Endometrium (tissue), 2 donors: Measurements from ENCODE around the gene SCYGR3.

Experiments
- FAIRE-seq: peaks from 2 replicates; lab custom pipeline; 2012; peaks lifted over from hg19 to GRCh38; lab: Jason Lieb, UNC
- donor health status: control.
- donor health status: control.

The SCYGR3 gene

DNA sequence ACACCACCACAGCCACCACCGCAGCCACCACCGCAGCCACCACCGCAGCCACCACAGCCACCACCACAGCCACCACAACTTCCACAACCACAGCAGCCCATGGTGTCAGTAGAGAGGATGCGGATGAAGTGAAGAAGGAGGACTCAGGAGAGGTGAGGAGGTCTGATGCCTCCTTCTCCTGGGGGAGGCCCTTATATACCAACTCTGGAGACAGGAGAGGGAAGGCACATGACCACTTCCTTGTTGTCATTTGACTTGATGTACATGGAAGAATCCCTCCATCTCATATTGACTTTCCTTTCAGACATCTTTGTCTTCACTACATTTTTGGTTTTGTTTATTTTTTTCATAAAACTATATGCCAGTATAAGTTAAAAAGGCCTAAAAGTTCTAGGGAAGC lies at the start of gene SCYGR3:
TSS of gene SCYGR3 (minus strand) at position 101 of the 400 bp plus-strand sequence. CDS start at position 101, 0 bp downstream.
- FAIRE-seq, result no peak

DNA sequence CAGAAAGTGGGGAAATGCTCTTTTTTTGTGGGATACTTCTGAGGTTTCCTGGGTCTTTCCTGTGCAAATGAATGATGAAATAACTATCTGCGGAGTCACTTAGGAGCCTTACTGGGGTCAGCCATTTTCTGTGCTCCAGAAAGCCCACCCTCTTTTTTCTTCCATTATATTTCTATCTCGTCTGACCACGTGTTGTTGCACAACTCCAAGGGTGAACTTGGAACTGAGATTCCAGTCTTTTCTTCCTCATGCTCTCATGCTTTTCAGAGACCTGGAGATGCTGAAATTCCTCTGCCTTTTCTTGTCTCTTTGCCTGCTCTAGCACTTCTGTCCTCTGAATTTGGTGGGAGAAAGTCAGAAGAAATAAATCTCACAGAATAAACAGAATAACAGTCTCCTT lies 47.2 kb upstream of the SCYGR3 start:
- no peak for FAIRE-seq

GRCh38 chr2:227661025-227661649 lies 46.5 kb upstream of the SCYGR3 start:
- FAIRE-seq, result no peak

DNA sequence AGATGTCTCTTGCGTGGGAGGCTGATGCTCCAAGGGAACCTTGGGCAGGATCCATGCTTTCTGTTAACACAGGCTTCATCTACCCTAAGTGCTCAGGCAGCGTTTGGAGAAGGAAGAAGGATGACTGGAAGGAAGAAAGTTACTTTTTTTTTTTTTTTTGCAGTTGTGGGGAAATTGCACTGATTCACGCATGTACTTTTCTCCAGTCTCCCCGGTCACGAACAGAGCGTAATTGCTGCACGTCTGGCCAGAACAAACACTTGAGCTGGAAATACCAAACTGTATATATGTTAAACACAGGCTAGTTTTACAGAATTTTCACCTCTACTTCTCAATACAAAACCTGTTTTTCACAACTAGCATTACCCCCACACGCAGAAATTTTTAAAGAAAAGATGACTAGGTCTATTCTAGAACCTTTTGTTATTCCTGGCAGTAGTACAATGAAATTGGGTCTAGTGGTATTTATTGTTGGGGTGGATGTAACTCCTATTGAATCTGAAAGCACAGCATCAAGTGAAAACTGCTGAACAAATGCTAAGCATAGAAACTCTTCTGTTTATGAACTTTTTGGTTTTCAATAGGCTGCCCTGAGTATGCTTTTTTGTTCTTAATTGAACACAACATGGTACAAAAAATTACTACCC lies 42.7 kb upstream of the SCYGR3 start:
- no peak for FAIRE-seq

GRCh38 chr2:227655454-227655853 lies 40.8 kb upstream of the SCYGR3 start:
- no peak for FAIRE-seq

DNA sequence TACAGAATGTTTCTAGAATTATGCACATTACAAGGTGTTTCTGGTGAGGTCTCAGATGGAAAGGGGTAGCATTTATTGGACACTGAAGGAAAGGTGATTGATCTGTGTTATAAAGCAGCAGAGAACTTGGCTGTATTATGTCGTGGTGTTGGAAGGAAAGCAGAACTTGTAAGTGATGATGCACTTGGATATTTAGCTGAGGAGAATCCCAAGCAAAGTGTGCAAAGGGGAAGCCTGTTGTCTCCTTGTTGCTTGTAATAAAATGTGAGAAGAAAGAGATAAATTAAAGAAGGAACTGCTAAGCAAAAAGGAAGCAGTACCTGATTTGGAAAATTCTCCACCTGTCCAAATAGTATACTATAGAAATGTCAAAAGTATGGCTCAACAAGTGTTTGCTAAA lies 39.8 kb upstream of the SCYGR3 start:
- no peak for FAIRE-seq

- FAIRE-seq, result no peak
Measured at GRCh38 chr2:227653419-227653818, 38.8 kb upstream of the SCYGR3 start.

- no peak for FAIRE-seq
Measured at GRCh38 chr2:227643990-227644551, 29.4 kb upstream of the SCYGR3 start.

DNA sequence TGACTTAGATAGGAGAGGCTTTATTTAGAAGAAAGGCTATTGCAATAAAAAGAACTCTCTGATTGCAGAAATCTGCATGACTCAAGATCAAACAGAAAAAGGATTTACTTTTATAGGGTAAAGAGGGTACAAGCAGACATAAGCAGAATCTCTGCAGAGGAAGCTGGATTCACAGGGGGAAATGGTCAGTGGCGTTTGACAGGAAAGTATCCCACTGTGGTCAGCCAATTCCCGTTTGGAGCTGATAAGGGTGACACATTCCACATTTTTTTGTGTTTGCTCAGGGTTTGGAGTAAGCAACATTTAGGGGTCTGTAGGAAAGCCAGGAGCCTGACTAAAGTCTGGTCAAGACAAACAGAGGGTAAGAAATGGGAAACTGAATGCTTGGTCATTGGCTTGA lies 28.0 kb upstream of the SCYGR3 start:
- no peak for FAIRE-seq

DNA sequence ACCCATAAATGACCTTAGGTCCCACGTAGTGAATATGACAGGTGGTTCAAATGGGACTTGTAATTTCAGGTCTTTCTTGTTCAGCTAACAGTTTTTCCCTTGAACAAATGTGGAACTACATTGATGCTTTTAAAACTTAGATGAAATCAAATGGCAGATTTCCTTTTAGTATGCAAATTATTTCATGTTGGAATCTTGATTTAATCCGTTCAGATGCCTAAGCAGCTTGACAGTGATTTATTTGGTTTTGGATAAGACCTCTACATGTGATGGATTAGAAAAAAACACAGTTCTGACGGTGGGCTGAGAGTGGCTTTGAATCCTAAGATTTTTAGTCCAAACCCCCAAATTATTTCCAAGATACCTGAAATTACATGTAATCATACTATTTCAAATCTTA lies 19.6 kb upstream of the SCYGR3 start:
- no peak for FAIRE-seq

DNA sequence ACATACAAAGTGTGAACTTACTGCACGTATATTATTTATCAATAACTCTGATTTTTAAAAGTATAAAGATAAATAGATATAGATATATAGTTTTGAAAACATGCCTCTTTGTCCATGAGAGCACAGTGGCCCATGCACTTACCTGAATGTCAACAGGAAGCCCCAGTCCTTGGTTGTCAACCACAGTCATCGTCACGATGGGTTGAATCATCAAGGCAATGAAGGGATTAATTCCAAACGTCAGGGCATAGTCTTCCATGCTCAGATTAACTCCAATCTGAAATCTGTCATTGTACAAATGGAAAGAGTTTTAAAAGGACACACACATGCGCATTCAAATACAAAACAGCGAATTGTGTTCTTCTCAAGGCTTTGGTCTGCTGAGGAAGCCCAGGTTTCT lies 18.2 kb upstream of the SCYGR3 start:
- no peak for FAIRE-seq

DNA sequence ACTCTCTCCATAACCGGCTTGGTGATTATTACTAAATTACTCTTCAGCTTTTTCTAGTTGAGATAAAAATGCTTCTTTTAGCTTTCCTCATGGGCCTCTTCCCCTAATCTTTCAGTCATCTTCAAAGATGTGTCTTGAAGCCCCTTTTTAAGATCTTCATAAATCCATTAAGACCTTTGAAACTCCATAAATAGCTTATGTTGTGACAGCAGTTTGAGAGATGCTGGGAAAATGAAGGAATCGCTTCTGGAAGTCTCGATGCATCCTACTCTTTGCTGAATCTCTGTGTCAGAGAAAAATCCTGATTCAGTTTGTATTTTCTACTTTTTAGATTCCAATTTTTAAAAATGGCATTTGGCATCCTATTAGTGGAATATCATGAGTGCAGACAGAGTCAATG lies 15.7 kb upstream of the SCYGR3 start:
- no peak for FAIRE-seq

GRCh38 chr2:227629435-227629834 lies 14.8 kb upstream of the SCYGR3 start:
- FAIRE-seq, result no peak

GRCh38 chr2:227627769-227628168 lies 13.1 kb upstream of the SCYGR3 start:
- FAIRE-seq, result no peak

DNA sequence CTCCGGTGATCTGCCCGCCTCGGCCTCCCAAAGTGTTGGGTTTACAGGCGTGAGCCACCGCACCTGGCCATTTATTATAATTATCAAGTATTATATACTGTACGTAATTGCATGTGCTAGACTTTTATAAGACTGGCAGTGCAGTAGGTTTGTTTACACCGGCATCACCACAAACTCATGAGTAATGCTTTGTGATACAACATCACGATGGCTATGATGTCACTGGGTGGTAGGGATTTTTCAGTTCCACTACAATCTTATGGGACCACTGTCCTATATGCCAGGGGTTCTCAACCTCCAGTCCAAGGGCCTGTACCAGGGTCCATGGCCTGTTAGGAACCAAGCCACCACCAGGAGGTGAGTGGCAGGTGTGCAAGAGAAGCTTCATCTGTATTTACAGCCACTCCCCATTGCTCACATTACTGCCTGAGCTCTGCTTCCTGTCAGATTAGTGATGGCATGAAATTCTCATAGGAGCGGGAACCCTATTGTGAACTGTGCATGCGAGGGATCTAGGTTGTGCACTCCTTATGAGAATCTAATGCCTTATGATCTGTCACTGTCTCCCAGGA lies 12.0 kb upstream of the SCYGR3 start:
- FAIRE-seq, result no peak

GRCh38 chr2:227625420-227625819 lies 10.8 kb upstream of the SCYGR3 start:
- no peak for FAIRE-seq

DNA sequence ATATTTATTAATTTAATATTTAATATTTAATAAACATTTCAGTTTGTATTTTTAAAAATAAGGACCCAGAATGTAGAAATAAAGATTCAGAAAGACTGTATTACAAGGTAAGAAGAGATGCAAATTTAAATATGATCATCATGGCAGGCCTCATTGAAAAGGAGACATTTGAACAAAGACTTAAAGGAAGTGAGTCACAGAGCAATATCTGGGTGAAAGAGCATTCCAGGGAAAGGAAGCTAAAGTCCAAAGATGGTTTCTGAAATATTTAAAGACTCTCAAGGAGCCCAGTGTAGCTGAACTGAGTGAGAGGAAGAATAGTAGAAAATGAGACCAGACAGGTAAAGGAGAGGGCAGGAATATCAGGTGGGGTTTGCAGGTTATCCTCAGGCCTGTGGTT lies 8.6 kb upstream of the SCYGR3 start:
- no peak for FAIRE-seq

DNA sequence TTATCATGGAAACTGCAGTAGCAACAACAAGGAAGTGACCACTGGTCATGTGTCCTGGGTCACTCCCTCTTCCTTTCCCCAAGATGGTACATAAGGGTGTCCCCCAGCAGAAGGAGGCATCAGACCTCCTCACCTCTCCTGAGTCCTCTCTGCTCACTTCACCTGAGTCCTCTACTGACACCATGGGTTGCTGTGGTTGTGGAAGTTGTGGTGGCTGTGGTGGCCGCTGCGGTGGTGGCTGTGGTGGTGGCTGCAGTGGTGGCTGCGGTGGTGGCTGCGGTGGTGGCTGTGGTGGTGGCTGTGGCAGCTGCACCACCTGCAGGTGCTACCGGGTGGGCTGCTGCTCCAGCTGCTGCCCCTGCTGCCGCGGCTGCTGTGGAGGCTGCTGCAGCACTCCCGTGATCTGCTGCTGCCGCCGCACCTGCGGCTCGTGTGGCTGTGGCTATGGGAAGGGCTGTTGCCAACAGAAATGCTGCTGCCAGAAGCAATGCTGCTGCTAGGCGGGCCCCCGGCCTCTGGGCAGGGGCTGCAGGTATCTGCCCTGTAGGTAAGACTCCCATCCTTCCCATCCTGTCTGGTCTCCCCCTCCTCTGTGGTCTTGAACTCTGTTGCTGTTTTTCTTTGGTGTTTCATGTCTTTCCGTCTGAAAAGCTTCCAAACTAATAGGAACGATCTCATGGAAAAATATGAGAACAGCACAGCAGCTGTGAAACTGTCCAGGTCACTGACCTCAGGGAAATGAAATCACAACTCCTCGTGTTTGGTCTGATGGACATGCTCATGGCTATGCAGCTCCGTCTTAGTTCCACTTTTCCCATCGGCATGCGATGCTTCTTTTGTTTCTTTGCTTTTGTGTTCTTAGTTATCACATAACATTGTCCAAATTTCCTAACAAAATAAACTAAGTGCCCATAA lies 2.9 kb upstream of the SCYGR3 start, which contains the start of gene SCYGR4:
TSS of gene SCYGR4 (plus strand) at position 183 of the 915 bp plus-strand sequence. CDS start at position 183, 0 bp downstream.
- no peak for FAIRE-seq

- FAIRE-seq, result no peak
Measured at GRCh38 chr2:227616631-227617030, 2.0 kb upstream of the SCYGR3 start.

DNA sequence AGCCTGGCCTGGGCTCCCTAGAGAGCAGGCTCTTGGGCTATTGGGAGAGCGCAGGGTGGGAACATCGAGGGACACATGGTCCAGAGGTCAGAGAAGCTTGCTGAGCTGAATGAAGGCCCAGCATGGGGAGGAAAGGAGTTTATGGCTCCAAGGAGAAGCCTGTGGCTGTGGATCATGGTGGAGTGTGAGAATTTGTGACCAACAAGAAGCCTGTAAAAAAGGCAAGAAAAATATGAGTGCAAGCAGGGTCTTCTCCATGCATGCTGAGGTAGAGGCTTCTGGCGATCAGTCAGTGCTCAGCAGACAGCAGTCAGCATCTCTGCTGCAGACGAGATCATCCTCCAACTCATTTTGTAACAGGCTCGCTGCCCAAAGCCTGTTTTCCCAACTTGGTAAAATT lies 1.3 kb upstream of the SCYGR3 start:
- FAIRE-seq, result no peak

GRCh38 chr2:227615181-227615580 lies 541 bp upstream of the SCYGR3 start:
- FAIRE-seq, result no peak

DNA sequence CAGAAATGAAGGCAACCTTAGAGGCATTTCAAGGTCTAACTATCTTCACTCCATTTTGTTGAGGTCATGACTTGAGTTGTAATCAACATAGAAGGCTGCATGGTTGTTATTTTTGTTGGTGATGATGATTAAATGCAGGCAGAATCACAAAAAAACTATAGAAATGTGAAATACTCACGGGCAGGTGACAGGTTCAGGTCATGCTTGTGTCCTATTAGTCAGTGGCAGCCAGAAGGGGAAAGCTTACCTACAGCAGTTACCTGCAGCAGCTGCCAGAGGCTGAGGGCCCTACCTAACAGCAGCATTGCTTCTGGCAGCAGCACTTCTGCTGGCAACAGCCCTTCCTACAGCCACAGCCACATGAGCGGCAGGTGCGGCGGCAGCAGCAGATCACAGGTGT lies 394 bp downstream of the SCYGR3 start:
- FAIRE-seq, result no peak
